MCF 10A (cell line): ENCODE data around the gene HBE1. TPM values are rescaled to one million over a fixed set of nuclear protein-coding genes. Genes with fewer than 3 reads are reported as not detected.

Source experiments
- BruUV-seq: library from RNA; stranded (reverse); fragments of 400-500 nt; replicated peaks from 2 replicates; lab custom pipeline; 2021; lab: Mats Ljungman, UMichigan
- CTCF ChIA-PET: fragments of 300-600 bp; sonication (Branson Sonifier 250); formaldehyde crosslinking; extraction: SDS; loops from one replicate; lab custom pipeline; 2021; ENCODE audit warnings: antibody characterized with exemption, inconsistent platforms; lab: Yijun Ruan, JAX
- POLR2A ChIA-PET: fragments of 300-600, 350-650 bp; sonication (Branson Sonifier 250); formaldehyde crosslinking; extraction: SDS; loops from one replicate; lab custom pipeline; 2020; ENCODE audit warnings: antibody characterized with exemption, inconsistent platforms; lab: Yijun Ruan, JAX
- DNase-seq: peaks from one replicate; pipeline ENCODE4 v3.0.0-alpha.2; 2018; ENCODE audit not compliant: unreplicated experiment
- H3K27ac Mint-ChIP-seq: one replicate; pipeline ENCODE4 v1.8.0; 2022; ENCODE audit warnings: mild to moderate bottlenecking, low read depth, mixed read lengths; ENCODE audit not compliant: unreplicated experiment
- H3K27me3 Mint-ChIP-seq: one replicate; pipeline ENCODE4 v1.8.0; 2022; ENCODE audit warnings: mixed read lengths; ENCODE audit not compliant: insufficient read depth, unreplicated experiment
- H3K36me3 Mint-ChIP-seq: one replicate; pipeline ENCODE4 v1.8.0; 2022; ENCODE audit warnings: mild to moderate bottlenecking, moderate library complexity, mixed read lengths; ENCODE audit not compliant: insufficient read depth, unreplicated experiment
- H3K4me1 Mint-ChIP-seq: one replicate; pipeline ENCODE4 v1.8.0; 2022; ENCODE audit warnings: mixed read lengths; ENCODE audit not compliant: insufficient read depth, unreplicated experiment
- H3K4me3 Mint-ChIP-seq: one replicate; pipeline ENCODE4 v1.8.0; 2022; ENCODE audit warnings: mild to moderate bottlenecking, moderate library complexity, mixed read lengths; ENCODE audit not compliant: unreplicated experiment
- H3K9me3 Mint-ChIP-seq: one replicate; pipeline ENCODE4 v1.8.0; 2022; ENCODE audit warnings: mixed read lengths; ENCODE audit not compliant: unreplicated experiment
- intact Hi-C: fragments of 100-400 bp; cut with micrococcal nuclease; formaldehyde crosslinking; loops from 2 replicates; pipeline ENCODE4 v1.14.1; 2022
- total RNA-seq: library from RNA; stranded (reverse); gene quantifications from 2 replicates; pipeline ENCODE4 v1.2.3, GENCODE V29; 2022
- TF ChIP-seq, protein P1 (sequence below): fragments of 200-600 bp; IDR thresholded peaks from one replicate; pipeline ENCODE4 v1.8.0; 2022; ENCODE audit warnings: antibody characterized with exemption, mild to moderate bottlenecking; ENCODE audit not compliant: unreplicated experiment

The HBE1 gene
- total RNA-seq, 1 experiment from 2014 or later, result not detected

DNA sequence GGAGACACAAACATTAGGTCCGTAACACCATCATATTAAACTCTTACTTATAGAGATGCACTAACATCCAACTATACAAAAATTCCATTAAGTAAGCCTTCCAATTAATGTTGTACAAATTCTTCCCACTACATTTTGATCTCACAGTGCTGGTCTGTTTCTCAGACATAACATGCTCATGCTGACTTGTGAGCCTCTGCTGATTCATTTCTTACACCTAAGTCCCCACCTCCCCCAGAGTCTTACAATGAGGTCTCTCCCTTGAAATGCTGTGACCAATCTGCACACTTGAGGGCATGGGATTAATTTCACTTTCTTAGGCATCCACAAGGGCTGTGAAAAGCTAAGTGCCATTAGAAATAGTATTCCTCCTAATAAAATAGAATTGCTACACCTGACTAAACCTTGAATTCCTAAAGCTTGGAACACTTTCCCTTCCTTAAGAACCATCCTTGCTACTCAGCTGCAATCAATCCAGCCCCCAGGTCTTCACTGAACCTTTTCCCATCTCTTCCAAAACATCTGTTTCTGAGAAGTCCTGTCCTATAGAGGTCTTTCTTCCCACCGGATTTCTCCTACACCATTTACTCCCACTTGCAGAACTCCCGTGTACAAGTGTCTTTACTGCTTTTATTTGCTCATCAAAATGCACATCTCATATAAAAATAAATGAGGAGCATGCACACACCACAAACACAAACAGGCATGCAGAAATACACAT is 22.1 kb downstream of the HBE1 start:
- intact Hi-C loops, result no loop called here
- POLR2A ChIA-PET, result no interaction called here
- H3K27ac Mint-ChIP-seq, result no peak overlapping the region
- H3K27me3 Mint-ChIP-seq, result peaks cover 48% of the 10 kb centered on the region
- H3K4me1 Mint-ChIP-seq, result peaks cover 6% of the 10 kb centered on the region
- TF ChIP-seq, protein P1, sequence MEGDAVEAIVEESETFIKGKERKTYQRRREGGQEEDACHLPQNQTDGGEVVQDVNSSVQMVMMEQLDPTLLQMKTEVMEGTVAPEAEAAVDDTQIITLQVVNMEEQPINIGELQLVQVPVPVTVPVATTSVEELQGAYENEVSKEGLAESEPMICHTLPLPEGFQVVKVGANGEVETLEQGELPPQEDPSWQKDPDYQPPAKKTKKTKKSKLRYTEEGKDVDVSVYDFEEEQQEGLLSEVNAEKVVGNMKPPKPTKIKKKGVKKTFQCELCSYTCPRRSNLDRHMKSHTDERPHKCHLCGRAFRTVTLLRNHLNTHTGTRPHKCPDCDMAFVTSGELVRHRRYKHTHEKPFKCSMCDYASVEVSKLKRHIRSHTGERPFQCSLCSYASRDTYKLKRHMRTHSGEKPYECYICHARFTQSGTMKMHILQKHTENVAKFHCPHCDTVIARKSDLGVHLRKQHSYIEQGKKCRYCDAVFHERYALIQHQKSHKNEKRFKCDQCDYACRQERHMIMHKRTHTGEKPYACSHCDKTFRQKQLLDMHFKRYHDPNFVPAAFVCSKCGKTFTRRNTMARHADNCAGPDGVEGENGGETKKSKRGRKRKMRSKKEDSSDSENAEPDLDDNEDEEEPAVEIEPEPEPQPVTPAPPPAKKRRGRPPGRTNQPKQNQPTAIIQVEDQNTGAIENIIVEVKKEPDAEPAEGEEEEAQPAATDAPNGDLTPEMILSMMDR, result no peak
- H3K9me3 Mint-ChIP-seq, result no peaks in the 10 kb centered on the region
- CTCF ChIA-PET, result interaction anchor here (0.5 to 0.7 kb wide), 2 partner anchors 9 to 360 kb away, joined by 3 to 4 read pairs; no protein-coding TSS in a partner anchor
- DNase-seq, result no peak
- H3K4me3 Mint-ChIP-seq, result no peak overlapping the region
- H3K36me3 Mint-ChIP-seq, result no peaks in the 10 kb centered on the region
- BruUV-seq, result no TSS peak

DNA sequence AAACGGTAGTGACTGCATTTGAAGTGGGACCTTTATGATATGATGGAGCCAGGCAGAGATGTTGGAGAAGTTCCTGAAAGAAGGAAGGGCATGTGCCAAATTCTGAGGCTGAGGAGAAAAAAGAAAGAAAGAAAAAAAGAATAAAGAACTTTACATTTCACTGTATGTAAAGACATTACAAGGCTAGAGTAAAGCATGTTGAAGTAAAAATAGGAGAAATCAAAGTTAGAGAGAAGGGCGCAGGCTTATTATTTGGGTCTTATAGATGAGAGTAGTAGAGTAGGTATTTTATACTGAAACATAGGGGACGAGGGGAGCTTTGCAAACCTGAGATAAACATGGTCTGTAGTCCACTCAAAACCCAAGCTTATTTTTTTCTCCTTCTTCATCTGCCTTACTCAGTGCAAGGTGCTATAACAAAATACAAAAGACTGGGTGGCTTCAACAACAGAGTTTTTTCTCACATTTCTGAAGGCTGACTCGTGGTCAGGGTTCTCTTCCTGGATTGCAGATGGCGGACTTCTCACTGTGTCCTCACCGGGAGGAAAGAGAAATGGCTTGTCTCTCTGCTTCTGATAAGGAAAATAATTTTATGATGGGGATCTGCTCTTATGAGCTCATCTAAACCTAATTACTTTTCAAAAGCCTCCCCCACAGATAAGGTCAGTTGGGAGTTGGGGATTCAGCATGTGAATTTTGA is 22.8 kb downstream of the HBE1 start:
- CTCF ChIA-PET, result interaction anchor here (0.5 kb wide), 1 partner anchor 360 kb away, joined by 3 read pairs; no protein-coding TSS in a partner anchor
- no peak for DNase-seq
- TF ChIP-seq, protein P1, result no peak
- H3K9me3 Mint-ChIP-seq, result no peaks in the 10 kb centered on the region
- peaks cover 41% of the 10 kb centered on the region for H3K27me3 Mint-ChIP-seq
- peaks cover 6% of the 10 kb centered on the region for H3K4me1 Mint-ChIP-seq
- no peak overlapping the region for H3K4me3 Mint-ChIP-seq
- no peaks in the 10 kb centered on the region for H3K36me3 Mint-ChIP-seq
- no peak overlapping the region for H3K27ac Mint-ChIP-seq
- no TSS peak for BruUV-seq
- POLR2A ChIA-PET, result no interaction called here
- intact Hi-C loops, result no loop called here

- peaks cover 4% of the 10 kb centered on the region for H3K4me1 Mint-ChIP-seq
- ChIA-PET CTCF (no interaction called here), POLR2A (no interaction called here)
- H3K4me3 Mint-ChIP-seq, result no peak overlapping the region
- DNase-seq, result no peak
- H3K27me3 Mint-ChIP-seq, result peaks cover 35% of the 10 kb centered on the region
- no peaks in the 10 kb centered on the region for H3K36me3 Mint-ChIP-seq
- BruUV-seq, result no TSS peak
- intact Hi-C loops, result no loop called here
- TF ChIP-seq, protein P1, result no peak
- H3K27ac Mint-ChIP-seq, result no peak overlapping the region
- H3K9me3 Mint-ChIP-seq, result no peaks in the 10 kb centered on the region
These were observed 24.6 kb downstream of the HBE1 start for GRCh38 chr11:5245155-5245554.

- Mint-ChIP-seq H3K36me3 (no peaks in the 10 kb centered on the region), H3K4me1 (no peaks in the 10 kb centered on the region), H3K27me3 (peaks cover 38% of the 10 kb centered on the region), H3K27ac (no peak overlapping the region), H3K4me3 (no peak overlapping the region), H3K9me3 (no peaks in the 10 kb centered on the region)
- intact Hi-C loops, result no loop called here
- ChIA-PET CTCF (no interaction called here), POLR2A (no interaction called here)
- no peak for DNase-seq
- no TSS peak for BruUV-seq
- TF ChIP-seq, protein P1, result no peak
These were observed 25.9 kb downstream of the HBE1 start for GRCh38 chr11:5243816-5244180.
